Caki2 (cell line): ENCODE measurements around the gene SH3TC1. TPM values are rescaled to one million over a fixed set of nuclear protein-coding genes. Genes with fewer than 3 reads are reported as not detected.

Experiments
- DNase-seq: peaks from one replicate; pipeline ENCODE4 v3.0.0-alpha.2; 2015; ENCODE audit warnings: low read depth
- in situ Hi-C: cut with HindIII; loops from 2 replicates; pipeline ENCODE4 v1.10.0; 2016; ENCODE audit warnings: low sequenced_read_pairs, low pct_unique_long_range_greater_than_20kb, mixed read lengths
- total RNA-seq: library from RNA; depleted of rRNA; stranded (reverse); fragments of >200 nt; shearing (Covaris generic); gene quantifications from 2 replicates; pipeline ENCODE4 v1.2.3, GENCODE V29; 2014; ENCODE audit warnings: low replicate concordance

Gene SH3TC1
- total RNA-seq, 1 experiment from 2014 or later, result 16.3 TPM

DNA sequence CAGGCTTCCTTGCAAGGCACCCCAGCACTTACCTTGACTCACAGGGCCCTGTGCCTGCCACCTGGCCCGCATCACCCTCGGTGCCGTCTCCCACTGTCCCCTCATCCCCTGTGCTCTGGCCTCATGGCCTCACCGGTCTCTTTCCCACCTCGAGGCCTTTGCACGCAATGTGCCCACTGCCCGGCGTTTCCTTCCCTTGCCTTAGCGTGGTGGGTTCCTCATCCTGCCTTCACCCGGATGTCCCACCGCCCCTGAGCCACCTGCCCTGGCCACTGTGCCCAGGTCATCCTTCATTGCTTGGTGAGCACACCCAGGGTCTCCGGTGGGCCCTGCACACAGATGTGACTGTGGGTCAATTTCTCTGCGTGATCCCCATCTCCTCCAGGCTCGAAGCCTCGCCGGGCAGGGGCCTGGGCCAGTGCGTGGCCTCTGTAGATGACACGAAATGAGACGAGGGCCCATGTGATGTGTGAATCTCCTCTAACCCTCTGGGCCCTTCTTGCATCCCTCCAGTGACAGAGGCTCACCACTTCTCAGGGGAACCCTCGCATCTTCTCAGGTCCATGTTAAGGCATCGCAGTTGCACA, 75.1 kb downstream of the SH3TC1 start:
- in situ Hi-C loops, result no loop called here
- no peak for DNase-seq

DNA sequence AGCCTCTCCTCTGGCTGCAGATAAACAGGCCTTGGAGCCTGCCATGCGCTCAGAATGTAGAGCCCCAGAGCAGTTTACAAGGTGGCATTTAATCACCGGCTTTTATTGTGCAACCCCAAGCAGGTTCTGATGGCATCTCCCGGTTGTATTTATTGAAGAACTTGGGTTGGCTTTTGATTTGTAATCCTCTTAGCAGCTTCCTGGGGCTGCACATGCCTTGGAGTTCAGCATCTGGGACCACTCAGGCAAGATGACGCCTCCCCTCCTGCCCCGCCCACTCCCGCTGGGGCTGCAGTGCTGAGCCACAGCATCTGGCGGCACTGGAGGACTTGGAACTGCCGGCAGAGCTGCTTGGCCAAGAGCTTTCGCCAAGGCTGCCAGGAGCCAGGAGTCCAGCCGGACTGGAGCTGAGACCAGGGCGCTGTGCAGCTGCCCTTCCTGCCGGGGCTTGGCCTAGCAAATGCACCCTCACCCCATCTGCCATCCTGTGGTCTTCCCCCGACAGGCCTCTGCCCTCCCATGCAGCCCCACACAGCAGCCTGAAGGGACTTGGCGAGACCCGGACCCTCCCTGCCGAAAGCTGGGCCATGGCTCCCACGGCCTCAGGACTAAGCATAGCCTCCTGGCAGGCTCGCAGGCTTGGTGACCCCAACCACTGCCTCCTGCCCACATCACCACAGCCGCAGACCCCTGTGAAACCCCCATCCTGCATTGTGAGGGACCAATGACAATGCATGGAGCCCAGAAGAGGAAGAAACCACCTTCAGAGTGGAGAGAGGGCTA, 75.9 kb downstream of the SH3TC1 start:
- in situ Hi-C loops, result no loop called here
- no peak for DNase-seq

DNA sequence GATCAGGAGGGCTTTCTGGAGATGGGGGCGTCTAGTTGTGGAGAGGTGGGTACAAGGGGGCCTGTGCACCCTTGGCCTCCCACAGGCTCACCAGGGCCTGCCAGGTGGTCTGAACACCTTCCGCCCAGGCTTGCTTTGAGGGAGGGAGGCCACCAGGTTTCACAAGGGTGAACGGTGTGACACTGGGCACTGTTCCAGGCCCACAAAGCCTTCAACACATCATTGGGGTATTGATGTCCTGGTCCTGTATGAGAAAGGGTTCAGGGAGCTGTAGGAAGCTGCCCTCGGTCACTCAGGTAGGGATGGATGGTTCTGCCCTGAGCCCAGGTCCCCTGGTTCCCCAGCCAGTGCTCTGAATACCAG, 76.4 kb downstream of the SH3TC1 start:
- no peak for DNase-seq
- in situ Hi-C loops, result no loop called here

DNA sequence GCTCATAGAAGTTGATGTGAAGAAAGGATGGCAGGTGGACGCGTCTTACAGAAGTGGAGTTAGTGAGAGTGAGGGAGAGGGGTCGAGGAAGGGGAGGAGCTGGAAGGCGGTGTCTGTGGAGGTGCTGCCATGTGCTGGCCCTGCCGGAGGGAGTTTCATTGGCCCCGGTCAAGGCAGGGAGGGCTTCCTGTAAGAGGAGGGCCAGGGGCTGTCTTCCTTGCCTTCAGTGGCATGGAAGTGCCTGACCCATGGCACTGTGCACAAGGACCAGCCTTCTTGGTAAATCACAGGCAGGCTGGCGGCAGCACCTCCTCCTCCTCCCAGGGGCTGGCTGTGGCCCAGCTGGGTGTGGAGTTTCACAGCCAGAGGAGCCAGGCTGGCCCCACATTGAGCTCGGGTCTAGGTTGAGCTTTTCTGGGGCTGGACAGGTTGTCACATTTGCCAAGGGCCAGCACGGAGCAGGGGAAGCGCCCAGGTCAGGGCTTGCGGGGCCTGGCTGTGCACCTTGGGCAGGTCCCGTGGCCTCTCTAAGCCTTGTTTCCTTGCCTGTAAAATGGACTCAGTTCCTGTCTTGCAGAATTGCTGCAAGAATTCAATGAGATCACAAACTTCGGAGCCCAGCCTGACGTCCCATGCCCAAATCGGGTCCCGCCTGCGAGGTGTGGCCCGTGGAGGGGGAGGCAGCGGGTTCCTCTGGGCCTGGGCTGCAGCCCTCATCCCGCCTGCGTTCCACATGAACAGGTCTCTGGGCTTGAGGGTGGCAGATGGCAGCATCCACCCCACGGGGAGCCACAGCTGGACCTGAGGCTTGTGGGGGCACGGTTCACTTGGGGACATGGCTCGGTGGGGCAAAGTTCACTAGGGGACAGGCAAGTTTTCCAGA, 77.5 kb downstream of the SH3TC1 start:
- in situ Hi-C loops, result no loop called here
- no peak for DNase-seq

DNA sequence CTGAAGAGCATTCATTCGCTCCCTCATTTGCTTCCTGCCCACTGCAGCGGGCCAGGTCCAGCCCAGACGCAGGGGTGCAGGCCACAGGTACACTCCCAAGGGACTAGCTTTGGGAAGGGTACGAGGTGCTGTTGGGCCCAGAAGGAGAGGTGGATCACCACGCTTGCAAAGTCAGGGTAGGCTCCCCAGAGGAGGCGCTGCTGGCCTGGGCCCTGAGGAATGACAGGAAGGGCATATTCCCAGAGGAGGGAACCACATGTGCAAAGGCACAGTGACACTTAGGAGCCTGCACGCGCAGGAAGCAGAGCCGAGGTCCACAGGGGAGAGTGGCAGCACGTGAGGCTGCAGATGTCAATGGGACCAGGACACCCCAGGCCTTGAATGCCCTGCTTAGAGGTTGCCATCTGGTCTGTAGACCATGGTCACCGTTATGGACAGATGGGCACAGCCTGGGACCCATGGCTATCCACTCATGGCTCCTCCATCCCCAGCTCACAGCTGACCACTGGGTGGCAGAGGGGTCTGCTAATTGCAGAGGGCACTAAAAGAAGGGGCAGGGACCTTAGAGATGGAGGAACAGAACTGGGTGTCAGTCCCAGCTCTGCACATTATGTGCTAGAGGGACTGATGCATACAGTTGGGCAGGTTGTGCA, 78.4 kb downstream of the SH3TC1 start:
- no peak for DNase-seq
- in situ Hi-C loops, result no loop called here

DNA sequence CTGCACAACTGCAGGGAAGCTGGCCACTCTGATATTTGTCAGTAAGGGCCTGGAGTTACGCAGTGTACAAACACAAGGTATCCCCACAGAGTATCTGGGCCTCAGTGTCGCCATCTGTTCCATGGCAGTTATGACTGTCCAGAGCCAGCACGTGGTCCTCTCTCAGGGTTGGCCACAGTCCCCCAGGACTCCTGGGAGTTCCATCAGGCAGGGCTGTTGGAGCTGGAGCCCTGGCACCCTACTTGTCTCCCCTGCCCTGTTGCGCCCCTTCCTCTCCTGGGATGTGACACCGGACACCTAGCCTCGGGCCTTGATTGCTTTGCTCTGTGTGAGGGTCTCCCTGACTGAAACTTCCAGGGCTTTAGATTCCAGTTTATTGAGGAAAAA, 78.9 kb downstream of the SH3TC1 start:
- in situ Hi-C loops, result no loop called here
- DNase-seq, result no peak

DNA sequence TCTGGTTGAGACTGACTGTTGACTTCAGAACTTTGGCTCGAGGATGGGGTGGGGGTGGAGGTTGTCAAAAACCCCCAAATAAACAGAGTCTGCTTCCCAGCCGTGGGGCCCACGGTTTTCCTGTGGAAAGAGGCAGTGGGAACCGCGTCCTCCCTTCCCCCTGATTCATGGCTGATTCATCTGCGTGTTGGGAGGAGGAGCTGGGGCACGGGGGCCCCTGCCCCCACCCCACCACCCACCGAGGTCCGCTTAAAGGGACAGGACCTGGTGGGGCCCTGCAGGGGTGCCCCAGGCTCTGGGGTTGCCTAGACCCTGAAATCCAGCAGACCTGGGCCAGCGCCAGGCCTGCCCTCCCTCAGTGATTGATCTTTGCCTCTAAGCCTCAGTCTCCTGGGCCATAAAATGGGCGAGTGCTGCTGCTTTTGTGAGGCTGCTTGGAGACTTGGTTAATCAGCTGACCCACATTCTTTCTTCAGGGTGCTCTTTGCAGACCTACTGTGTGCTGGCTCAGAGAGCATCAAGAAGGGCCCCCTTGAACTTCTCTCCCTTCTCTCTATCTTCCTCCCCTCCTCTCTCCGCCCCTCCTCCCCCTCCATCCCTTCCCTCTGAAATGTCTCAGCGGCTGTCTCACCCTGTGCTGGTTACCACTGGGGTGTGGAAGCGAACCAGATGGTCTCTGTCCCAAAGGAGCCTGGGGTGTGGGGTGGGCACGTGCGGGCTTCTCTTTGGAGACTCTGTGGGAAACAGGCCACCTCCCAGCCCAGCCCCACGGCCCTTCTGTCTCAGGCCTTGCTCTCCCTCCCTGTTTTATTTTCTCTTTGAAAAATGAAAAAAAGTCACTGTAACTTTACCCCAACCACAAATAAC, 79.6 kb downstream of the SH3TC1 start:
- DNase-seq, result no peak

DNA sequence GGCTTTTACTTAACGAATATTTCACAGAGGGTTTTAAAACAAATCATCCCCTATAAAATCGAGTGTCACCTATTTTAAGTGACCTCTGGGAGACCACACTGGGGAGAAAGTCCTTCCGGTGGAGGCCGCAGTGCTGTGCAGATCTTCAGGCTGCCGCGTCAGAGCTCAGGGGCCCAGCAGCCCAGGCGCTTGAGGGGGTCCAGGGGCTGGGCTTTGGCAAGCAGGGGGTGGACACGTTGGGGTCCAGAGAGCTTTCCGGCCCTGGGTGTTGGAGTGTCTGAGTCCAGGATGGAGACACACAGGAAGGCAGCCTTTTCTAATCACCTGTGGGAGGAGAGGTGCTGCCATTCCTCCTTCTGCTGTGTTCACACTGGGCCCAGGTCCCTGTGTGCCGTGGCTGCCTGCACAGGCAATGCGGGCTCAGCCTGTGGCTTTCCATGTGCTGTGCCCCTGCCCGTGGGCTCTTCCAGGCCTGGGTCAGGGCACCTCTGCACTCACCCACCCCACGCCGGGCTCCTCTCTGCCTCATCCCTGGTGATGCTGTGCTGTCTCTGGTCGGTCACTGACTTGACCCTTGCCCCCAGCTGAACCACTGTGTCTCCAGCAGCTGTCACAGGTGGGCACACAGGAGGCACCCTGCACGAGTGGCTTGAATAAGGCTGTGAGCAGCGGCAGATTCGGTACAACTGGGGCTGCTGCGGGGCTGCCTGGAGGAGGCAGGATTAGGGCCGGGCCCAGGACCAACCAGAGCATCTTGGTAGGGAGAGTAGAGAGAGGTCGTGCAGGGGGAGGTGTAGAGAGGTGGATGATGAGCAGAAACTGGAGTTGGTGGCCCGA, 80.4 kb downstream of the SH3TC1 start:
- no peak for DNase-seq
- in situ Hi-C loops, result no loop called here

More for the DNA sequence above, 79.6 kb downstream of the SH3TC1 start:
- in situ Hi-C loops, result no loop called here

DNA sequence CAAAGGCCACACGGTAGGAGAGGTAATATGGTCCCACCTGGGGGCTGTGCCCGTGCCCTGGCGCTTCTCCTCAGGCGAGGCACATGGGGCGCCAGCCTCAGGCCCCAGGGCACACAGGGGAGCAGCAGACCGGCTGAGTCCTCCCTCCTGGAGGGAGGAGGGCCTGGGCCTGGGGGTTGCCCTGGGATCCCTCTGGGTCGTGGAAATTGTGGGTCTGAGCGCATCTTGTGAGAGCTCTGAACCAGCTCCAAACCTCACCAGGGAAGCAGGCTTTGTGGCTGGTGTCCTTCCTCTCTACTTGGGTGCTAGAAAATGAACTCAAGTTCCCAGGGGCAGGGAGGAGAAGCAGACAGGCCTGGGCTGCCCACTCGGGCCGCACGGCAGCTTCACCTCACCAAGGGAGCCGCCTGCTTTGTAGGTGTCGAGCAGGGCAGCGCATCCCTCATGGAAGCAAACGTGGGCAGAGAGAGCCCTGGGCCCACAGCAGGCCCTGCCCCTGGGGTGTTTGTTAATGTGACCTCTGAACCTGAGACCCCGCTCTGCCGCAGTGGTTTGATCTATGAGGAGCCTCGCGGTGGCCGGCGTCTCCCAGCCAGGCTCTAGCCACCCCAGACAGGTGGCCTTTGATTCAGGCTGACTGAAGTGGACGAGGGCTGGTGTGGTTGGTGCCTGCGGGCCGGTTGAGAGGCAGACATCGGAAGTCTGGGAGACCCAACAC, 81.2 kb downstream of the SH3TC1 start:
- in situ Hi-C loops, result no loop called here
- DNase-seq, result no peak

DNA sequence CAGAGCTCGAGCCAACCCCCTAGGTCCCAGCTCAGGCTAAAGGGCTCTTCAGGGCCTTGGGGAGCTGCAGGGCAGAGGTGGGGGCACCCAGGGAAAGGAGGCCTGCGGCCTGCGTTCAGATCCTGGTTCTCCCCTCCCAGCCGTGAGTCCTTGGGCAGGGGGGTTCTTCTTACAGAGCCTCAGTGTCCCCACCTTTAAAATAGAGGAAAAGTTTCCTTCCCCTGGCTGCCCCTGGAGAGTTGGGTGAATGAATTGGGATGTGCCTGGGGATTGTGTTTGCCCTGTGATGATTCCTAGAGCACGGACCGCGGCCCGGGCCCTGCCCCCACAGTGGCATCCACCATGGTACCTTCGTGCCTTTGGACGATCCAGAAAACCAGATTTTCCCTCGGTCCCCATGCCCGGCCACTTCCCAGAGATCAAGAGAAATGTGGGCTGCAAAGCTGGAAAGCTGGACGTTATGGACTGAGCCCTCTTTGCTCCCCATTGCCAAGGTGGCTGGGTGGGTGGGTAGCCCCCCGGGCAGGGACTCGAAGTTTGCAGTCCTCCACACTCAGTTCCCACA, 81.9 kb downstream of the SH3TC1 start:
- in situ Hi-C loops, result no loop called here
- DNase-seq, result no peak

DNA sequence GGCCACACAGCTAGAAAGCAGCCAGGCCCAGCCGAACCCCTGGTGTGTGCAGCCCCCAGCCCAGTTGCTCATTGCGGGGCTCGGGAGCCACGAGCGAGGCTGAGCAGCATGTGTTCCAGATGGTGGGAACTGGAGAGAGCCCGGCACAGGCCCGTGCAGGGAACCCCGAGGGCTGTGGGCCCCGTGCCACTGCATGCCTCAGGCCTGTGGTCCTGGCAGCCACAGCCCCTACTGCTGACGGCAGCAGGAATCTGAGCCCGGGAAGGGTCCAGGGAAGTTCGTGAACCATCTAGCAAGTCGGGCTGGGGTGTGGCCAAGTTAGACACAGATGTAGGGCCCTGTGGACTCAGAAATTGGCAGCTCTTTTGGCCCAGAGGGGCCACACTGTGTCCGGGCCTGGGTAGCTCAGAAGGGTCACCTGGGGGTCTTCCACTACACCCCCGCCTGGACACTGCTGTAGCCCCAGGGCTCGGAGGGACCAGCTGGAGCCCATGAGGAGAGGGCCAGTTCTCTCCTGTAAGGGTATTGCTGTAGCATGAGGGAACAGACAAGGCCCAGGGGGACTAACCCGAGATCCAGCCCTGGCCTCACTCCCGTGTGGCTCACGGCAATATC, 82.5 kb downstream of the SH3TC1 start:
- no peak for DNase-seq
- in situ Hi-C loops, result no loop called here

DNA sequence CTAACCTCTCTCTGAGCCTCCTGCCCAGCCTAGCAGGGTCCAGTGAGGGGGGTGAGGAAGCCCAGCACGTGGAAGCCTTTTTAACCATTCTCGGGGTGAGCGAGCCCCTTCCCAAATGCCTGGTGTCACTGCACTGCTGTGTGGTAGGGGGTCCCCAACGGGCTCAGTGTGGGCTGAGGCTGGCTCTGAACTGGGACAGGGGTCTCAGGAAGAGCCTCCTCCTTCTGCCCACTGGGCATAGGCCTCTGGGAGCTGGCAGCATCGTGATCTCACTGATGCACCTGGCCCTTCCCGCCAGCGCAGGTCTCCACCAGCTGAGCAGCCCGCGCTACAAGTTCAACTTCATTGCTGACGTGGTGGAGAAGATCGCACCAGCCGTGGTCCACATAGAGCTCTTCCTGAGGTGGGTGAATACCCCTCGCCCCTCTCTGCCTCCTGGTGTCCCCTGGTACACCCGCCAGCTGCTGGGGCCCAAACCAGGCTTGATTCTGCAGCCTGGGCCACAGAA, 83.1 kb downstream of the SH3TC1 start:
- DNase-seq, result no peak
- in situ Hi-C loops, result no loop called here

DNA sequence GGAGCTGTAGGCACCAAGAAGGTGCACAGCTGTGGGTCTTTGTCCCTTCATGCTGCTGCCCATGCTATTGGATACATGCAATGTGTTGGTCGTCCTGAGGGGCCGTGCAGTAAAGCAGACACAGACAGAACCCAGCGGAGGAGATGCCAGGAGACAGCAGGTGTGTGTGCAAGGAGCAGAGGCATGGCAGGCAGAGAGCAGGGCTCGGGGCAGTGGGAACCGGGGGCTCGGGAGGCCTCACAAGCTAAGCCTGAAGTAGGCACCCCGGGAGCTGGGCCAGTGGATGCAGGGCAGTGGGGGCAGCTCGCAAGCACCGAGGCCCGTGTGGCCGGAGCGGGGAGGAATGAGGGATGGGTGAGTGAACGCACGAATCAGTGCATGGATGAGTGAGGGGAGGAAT, 83.7 kb downstream of the SH3TC1 start:
- in situ Hi-C loops, result no loop called here
- no peak for DNase-seq

DNA sequence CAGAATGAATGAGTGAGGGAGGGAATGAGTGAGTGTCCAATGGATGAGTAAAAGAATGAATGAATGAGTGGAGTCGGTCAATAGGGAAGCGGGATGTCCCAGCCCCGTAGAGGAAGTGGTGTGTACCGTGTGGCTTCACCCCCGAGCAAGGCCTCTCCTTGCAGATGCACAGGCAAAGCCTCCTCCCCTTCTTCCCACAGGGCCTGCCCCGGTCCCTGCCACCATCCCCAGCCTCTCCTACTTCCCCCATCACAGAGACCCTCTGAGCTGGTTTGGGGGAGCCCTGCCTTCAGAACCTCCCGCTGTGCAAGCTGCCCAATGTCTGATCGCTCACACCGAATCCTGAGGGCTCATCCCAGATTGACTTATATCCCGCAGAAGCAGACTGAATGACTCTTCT, 84.1 kb downstream of the SH3TC1 start:
- in situ Hi-C loops, result no loop called here
- DNase-seq, result no peak

DNA sequence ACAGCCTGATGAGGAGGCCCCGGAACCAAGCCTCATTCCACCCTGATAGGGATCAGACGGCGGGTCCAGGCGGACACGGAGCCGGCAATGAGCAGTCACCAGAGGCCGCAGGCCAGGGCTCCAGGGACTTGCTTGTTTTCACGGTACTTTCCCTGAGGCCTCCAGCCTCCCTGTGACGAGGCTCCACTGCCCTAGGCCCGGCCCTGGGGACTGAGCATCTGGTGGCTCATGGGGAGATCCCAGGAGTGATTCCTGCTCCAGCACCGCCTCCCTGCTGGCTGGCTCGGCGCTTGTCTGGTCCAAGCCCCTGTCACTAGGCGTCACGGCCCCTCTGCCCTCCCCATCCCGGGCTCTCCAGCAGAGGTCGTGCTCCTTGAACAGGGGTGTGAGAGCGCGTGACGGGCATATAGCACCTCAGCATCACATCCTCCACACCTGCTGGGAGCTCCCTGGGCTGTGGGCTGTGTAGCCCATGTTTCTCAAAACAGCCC, 84.6 kb downstream of the SH3TC1 start:
- in situ Hi-C loops, result no loop called here
- DNase-seq, result no peak

DNA sequence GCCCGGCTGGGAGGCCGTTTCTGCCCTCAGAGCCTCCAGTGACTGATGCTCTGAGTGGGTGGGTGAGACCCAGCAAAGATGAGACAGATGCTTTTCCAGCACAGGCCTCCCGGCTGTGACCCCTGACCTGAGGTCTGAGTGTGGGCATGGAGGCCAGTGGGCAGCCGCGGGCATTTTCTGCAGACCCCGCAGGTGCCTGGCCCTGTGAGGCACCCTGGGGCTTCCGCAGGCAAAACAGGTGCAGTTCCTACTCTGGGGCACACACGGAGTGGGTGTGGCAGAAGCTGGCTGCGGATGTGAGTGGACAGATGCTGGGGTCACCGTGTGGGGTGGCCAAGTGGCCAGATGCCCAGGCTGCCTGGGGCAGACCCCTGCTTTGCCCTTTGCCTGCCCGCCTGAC, 85.3 kb downstream of the SH3TC1 start:
- in situ Hi-C loops, result no loop called here
- no peak for DNase-seq
